Stimulated activated CD4-positive, alpha-beta T cell treated with anti-CD3 and anti-CD28 coated beads, Interleukin-4, amount 100 ng/mL, for 1 hour (primary cell): ENCODE data around the gene HOXD3.
A peak's percentile ranks its signal among the peaks of the same experiment; 100 is the strongest.

ENCODE experiments used
- DNase-seq: peaks from one replicate; pipeline ENCODE4 v3.0.0-alpha.2; 2020

The HOXD3 gene

DNA sequence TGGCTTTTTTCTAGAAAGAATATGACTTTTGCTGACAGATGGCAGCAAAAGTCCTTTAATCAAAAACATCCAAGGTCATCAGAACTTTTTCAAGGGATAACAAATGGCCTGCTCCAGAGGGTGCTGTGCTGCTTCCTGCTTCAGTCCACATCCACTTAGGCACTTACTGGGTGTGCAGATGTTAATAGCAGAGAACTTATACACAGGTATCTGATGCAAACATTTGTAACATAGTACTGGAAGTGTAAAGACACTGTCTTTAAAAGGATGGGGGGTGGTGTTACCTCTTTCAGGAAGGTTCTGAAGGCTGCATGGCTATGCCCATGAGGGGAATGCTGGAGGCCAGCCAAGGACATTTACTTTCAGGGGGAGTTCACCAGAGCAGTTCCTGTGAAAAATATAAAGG, 22.1 kb upstream of the HOXD3 start:
- DNase-seq, result no peak

- DNase-seq, result no peak
Observed at GRCh38 chr2:176136374-176137251, 20.5 kb upstream of the HOXD3 start.

DNA sequence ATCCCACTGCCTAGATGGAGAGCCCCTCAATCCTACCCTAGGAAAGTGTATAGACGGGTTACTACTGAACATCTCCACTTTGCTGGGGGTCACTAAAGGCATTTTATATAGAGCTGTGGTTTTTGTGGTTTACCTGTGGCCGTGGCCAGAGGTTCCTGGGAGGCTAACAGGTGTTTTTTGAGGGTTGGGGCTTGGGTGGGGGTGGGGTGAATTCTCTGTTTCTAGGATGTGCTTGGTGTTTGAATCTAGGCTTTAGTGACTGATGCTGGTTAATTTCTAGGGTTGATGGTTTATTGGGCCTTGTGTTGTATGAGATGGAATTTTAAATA, 19.9 kb upstream of the HOXD3 start:
- no peak for DNase-seq

- DNase-seq, result no peak
Observed at GRCh38 chr2:176137906-176138305, 19.2 kb upstream of the HOXD3 start.

GRCh38 chr2:176138526-176138922, 18.6 kb upstream of the HOXD3 start:
- no peak for DNase-seq

DNA sequence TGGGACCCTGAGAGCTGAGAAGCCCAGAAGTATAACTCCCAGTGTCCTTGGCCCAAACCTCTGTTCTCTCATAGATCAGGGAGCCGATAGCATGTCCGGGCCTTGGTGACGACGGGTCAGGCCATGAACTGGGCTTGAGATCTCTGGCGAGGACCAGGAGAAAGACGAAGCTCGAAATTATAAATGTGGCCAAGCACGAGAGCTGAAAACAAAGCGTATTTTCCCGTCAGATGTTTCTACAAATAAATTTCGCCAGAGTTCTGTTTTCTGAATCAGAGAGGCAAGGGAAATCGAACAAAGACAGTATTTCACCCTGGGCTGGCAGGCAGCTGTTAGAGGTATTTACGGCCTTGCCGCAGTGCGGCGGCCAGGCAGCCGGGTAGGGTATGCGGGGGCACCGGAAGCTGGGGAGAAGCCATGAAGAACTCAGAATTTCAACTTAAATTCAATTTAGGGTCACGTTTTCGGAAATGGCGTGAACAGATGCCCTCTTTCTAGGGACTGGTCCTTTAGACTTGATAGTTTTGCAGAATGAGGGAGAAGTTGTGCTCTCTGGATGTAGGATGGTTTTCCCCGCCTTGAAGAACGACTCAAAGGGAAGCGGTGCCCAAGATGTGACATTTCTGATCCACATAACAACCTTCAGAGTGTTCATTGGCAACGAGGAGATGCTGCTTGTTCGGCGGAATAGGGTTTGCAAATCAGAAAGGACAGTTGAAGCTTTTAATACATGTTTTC, 18.0 kb upstream of the HOXD3 start:
- DNase-seq, result no peak

GRCh38 chr2:176139661-176140512, 17.2 kb upstream of the HOXD3 start:
- DNase-seq, result no peak

GRCh38 chr2:176140513-176141317, 16.4 kb upstream of the HOXD3 start:
- peak; percentile 66 for DNase-seq

GRCh38 chr2:176142281-176142680, 14.8 kb upstream of the HOXD3 start:
- no peak for DNase-seq

- DNase-seq, result no peak
Observed at GRCh38 chr2:176145085-176145969, 11.8 kb upstream of the HOXD3 start.

- DNase-seq, result no peak
Observed at GRCh38 chr2:176146101-176146500, 11.0 kb upstream of the HOXD3 start.

GRCh38 chr2:176146645-176147044, 10.5 kb upstream of the HOXD3 start:
- no peak for DNase-seq

- no peak for DNase-seq
Observed at GRCh38 chr2:176147210-176147799, 9.8 kb upstream of the HOXD3 start.

DNA sequence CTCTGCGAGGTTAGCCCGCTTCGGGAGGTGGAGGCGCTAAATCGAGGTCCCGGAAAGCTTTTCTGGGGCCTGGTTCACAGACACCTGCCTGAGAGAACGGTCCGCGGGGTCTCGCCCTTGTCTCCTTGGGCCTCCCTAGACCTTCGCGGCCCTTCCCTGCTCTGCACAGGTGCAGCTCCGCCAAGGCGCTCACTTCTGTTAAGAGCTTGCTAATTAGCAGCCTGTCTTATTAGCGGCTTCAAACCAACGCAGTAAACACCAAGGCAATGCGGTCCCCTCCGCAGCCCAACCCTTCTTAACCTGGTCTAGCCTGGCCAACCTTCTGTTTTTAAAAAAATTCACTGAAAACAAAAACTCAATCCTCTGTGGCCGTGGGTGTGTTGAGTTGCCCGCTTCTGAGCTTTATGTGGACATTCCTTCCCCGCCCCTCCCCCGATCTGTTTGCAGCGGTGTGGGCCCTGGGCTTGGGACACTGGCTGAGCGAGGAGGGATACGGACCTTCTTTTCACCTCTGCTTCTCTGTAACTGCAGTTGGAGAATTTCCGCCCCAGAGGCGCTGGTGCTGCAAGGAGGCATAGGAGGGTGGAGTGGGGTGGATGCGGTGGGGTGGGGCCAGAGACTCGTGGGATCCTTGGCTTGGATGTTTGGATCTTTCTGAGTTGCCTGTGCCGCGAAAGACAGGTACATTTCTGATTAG, 9.2 kb upstream of the HOXD3 start:
- no peak for DNase-seq

GRCh38 chr2:176148751-176149421, 8.2 kb upstream of the HOXD3 start:
- no peak for DNase-seq

DNA sequence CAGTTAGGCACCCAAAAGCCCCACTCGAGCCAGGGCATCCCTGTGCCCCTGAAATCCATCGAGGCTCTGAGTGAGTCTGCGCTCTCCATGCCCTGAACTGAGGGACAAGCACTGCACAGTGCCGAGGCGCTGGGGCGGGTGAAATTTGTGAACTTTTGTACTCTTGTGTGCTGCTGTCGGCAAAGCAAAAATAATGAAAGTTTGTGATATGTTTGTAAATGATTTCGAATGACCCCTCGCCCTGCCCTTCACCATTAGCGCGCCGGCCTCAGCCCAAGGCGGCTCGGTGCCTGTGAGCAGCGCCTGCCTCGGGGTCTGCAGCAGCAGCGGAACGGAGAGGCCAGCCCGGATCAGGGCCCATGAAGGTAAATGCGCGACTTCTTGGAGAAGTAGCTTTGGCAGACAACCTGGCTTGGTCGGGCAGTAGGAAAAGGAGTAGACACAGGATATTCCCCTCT, 7.6 kb upstream of the HOXD3 start:
- DNase-seq, result no peak

GRCh38 chr2:176149939-176150583, 7.0 kb upstream of the HOXD3 start:
- no peak for DNase-seq

DNA sequence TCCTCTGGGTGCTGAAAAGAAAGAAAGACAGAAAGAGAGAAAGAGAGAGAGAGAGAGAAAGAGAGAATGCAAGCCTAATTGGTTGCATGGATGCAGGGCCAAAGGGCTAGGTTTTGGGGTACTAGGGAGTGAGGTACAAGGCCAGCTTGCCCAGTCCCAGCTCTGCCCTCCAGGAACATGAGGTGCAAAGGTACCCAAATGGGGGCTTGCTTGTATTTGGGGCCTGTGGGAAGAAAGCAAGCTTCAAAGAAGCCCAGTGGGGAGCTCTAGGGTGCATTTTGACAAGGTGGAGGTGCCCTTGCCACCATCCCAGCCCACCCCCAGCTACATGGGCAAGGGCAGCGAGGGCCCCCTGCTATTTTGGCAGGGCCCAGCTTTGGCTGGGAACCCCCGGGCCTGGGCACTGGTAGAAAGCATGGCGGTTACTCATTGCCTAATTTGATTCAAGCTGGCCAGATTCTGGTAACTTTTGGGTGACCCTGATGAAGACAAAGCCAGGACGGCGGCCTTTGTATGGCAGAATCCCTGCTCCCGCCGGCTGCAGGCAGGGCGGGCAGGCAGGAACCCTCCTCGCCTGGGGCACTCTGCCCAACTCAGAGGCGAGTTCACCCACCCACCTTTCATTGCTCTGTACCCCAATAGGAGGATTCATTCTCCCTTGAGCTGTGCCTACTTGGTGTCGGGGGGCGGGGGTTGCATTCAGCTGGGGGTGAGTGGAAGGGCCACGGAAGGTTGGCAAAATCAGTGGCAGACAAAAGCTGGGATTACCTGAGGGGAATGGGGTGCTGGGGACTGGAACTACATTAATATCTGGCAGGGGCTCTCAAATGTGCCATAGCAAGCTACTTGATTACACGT, 6.3 kb upstream of the HOXD3 start:
- DNase-seq, result no peak
